ENCODE data around the gene TRANK1.

- no peak for TF ChIP-seq POLR2A (IDR thresholded peaks at IDR 0.05)
- TF ChIP-seq CTCF (IDR thresholded peaks at IDR 0.05): no peak
These were observed 1.3 kb downstream of the TRANK1 start for GRCh38 chr3:36943601-36944000.
